GM21737 (cell line): Measurements from ENCODE around the gene ELMO3.

Source experiments
- ATAC-seq: cut with Tn5 transposase; IDR thresholded peaks from one replicate; pipeline ENCODE4 v1.9.1; 2021; ENCODE audit warnings: mild to moderate bottlenecking, moderate library complexity; ENCODE audit not compliant: unreplicated experiment

The ELMO3 gene

DNA sequence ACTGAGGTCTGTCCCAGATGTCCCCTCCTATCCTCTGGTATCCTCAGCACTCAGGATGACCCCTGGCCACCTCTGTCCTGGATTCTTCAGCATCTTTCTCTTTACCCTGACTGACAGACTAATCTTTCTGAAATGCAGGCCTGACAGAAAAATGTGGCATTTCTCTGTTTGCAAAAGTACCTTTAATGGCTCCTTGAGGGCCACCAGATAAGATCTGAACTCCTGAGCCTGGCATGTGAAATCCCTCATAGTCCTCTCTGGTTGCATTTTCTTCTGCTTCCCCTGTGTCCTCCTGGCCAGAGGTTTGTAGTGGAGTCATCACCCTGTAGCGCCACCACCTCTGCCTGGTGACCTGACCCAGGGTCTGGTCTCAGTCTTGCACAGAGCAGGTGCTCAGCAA, 2.0 kb upstream of the ELMO3 start:
- no peak for ATAC-seq

DNA sequence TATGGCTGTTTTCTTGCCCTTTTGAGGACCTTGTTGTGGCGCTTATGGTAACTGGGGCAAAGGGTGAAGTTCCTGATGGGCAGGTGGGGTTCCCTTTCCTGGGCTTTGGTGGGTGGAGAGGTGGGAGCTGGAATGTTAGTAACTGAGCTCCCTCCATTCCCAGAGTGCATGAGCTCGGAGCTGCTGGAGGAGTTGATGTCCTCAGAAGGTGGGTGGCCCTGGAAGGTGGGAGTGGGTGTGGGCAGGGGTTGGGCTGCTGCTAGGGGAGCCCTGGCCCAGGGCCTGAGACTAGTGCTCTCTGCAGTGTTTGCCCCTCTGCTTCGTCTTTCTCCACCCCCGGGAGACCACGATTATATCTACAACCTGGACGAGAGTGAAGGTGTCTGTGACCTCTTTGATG, 1.2 kb upstream of the ELMO3 start:
- ATAC-seq, result no peak

DNA sequence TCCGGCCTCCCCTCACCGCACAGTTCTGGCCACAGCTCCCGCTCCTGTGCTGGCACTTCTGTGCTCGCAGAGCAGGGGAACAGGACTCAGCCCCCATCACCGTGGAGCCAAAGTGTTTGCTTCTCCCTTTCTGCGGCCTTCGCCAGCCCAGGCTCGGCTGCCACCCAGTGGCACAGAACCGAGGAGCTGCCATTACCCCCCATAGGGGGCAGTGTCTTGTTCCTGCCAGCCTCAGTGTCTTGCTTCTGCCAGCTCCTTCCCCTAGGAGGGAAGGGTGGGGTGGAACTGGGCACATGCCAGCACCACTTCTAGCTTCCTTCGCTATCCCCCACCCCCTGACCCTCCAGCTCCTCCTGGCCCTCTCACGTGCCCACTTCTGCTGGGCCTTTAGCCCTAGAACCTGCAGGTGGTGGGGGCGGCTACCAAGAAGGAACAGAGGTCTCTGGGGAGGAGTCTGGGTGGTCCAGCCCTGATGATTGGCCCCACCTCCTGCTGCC, 645 bp upstream of the ELMO3 start:
- no peak for ATAC-seq

DNA sequence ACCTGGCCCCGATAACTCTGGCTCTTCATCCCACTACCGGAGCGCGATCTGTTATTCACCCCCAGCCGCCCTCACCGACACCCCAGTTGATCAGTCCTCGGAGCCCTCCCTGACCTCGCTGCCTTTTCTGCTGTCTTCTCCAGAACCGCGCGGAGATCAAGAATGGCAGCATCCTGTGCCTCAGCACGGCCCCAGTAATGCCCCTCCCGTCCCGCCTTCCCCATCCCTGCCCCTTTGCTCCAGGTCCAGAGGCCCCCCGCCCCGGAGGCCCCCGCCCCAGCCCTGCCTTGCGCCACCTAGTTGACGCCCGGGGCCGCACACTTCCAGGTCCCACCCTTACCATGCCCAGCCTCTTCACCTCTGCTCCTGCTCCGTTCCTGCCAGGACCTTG, 872 bp downstream of the ELMO3 start:
- ATAC-seq, result no peak

DNA sequence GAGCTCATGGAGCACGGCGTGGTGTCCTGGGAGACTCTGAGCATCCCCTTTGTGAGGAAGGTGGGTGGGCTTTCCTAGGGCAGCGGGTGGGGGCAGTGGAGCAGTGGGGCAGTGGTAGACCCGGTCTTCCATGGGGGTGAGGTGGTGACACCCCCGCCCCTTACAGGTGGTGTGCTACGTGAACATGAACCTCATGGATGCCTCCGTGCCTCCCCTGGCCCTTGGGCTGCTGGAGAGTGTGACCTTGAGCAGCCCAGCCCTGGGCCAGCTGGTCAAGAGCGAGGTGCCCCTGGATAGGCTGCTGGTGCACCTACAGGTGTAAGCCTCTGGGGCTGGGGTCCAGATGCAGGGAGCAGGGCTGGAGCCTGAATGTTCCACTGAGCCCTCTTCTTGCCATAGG, 1.6 kb downstream of the ELMO3 start:
- ATAC-seq, result no peak

DNA sequence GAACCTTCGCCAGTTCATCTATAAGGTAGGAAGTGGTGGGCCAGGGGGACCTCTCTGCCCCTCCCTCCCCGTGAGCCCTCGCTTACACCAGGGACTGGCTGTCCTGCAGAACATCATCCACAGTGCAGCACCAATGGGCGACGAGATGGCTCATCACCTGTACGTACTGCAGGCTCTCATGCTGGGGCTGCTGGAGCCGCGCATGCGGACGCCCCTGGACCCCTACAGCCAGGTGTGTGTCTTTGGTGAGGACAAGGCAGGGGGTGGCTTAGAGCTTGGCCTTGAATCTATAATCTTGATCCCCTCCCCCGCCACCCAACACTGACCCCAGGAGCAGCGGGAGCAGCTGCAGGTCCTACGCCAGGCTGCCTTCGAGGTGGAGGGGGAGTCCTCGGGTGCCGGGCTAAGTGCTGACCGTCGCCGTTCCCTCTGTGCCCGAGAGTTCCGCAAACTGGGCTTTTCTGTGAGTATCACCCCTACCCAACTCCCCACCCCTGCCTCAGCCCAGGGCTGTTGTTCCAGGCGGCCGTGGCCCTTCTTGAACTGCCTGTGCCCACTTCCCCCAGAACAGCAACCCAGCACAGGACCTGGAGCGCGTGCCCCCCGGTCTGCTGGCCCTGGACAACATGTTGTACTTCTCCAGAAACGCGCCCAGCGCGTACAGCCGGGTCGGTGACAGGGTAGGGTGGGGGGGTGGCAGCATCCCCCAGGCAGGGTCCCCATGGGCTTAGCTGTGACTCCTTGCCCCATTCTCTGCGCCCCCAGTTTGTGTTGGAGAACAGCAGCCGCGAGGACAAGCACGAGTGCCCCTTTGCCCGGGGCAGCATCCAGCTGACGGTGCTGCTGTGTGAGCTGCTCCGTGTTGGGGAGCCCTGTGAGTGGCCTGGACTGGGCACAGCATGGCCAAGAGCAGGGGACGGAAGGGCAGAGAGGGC, 2.7 kb downstream of the ELMO3 start:
- ATAC-seq, result no peak

DNA sequence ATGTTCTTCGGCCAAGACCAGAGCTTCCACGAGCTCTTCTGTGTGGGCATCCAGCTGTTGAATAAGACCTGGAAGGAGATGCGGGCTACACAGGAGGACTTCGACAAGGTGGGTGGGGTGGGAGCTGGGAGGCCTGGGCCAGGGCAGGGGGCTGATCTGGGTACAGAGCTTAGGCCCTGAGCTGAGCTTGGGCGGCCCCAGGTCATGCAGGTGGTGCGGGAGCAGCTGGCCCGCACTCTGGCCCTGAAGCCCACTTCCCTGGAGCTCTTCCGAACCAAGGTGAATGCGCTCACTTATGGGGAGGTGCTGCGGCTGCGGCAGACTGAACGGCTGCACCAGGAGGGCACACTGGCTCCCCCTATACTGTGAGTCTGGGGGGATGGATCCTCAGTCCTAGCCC, 3.5 kb downstream of the ELMO3 start:
- ATAC-seq, result no peak

DNA sequence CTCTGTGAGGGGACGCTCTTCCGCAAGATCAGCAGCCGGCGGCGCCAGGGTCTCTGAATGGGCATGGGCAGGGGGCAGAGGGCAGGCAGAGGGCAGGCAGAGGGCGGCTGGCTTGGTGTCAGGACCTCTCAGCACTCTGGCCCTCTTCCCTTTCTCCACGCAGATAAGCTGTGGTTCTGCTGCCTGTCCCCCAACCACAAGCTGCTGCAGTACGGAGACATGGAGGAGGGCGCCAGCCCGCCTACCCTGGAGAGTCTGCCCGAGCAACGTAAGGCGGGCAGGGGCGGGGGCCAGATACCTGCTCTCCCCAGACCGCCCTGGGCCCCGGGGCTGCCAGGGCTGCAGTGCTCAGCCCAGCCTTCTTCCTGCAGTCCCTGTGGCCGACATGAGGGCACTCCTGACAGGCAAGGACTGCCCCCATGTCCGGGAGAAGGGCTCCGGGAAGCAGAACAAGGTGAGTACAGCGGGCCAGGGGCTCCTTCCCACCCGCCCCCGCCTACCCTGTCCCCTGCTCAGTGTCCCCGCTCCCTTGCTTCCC, 4.1 kb downstream of the ELMO3 start:
- ATAC-seq, result no peak

DNA sequence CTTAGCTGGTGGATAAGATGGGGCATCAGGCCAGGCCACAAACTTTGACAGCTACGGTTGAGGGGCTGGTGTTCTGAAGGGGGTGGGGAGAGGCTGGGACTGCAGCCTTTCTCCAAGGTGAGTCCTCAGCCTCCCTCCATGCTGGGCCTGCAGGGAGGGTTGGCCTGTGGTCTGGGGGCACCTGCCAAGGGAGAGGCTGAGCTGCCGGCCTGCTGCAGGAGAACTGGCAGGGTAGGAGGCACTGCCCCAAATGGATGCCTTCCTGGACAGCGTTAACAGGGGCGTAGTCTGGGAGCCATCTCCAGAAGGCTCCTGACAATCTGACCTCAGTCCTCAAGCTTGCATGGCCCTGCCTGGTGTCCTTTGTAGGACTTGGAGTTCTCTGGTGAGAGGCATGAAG, 5.1 kb downstream of the ELMO3 start:
- no peak for ATAC-seq

DNA sequence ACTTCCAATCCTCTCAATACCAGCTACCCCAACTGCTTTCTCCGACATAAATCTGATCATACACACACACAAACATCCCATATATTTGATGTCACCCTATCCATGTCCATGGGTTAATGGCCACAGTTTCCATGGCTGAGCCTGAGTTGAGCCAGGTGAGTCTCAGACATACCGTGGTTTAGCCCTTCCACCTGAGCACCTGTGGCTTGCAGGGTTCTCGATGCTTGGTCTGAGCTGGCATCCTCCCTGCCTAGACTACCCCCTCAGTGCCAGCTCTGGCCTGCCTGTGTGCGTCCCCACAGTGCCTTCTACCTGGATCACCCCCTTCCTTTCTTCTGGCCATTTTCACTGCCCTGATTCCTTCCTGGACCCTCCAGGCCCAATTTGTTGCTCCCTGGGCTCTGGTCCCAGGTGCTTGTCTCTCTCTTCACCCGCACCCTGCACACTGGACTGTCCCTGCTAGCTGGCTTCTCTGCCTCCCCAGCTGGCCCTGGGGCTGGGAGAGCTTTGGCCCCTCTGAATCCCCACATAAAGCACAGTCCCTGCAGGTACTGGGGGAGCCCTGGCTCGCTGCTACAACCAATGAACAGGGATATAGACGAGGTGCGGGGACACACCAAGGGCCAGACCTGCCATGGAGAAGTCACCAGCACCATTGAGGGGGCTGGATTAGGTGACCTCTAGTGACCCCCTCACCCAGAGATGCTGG, 7.4 kb downstream of the ELMO3 start:
- no peak for ATAC-seq

DNA sequence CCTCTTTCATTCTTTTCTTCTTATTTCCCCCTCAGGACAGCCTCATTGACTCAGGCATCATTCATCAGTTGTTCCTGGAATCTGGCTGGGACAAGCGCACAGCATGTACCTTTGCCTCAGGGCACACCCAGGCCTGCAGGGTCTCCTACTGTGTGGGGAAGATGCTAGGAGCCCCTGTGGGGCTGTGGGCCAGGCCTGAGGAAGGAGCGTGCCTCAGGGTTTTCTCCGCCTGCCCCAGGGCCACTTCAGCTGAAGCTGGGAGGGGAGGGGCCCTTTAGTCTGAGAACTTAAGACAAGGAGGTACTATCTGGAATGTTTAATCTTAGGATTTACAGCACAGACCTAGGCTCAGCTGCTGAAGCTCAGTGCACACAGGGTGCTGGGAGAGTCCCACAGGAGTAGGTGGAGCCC, 7.9 kb downstream of the ELMO3 start:
- no peak for ATAC-seq

DNA sequence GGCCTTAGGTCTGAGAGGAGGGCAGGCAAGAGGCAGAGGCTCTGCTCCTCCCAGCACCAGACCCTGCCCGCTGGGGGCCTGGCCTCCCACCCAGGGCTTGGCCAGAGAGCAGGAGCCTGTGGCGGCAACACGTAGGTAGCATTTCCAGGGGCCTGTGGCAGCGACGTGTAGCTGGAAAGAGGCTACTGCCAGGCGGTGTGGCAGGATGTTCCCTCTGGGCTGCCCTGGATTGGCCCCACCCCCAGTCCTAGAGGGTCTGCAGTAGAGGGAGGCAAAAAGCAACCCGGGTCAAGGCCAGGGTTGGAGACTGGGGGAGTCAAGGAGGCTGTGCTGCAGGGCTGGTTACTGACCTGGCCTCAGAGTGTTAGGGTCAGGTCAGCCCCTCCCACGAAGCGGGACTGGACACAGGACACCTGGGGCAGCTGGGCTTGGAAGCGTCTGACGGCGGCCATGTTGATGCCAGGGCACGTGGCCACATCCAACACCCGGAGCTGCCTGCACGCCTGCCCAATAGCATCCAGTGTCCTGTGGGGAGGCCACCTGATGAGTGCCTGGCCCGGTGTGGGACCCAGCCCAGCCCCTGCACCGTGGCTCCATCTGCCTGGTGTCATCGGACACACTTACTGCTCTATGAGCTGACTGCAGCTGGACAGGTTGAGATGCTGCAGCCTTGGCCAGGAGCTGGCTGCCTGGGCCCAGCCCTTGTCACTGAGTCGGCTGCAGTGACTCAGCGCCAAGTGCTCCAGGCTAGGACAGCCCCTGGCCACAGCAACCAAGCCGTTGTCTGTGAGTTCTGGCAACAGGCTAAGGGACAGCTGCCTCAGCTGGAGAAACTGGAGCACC, 8.5 kb downstream of the ELMO3 start:
- no peak for ATAC-seq

DNA sequence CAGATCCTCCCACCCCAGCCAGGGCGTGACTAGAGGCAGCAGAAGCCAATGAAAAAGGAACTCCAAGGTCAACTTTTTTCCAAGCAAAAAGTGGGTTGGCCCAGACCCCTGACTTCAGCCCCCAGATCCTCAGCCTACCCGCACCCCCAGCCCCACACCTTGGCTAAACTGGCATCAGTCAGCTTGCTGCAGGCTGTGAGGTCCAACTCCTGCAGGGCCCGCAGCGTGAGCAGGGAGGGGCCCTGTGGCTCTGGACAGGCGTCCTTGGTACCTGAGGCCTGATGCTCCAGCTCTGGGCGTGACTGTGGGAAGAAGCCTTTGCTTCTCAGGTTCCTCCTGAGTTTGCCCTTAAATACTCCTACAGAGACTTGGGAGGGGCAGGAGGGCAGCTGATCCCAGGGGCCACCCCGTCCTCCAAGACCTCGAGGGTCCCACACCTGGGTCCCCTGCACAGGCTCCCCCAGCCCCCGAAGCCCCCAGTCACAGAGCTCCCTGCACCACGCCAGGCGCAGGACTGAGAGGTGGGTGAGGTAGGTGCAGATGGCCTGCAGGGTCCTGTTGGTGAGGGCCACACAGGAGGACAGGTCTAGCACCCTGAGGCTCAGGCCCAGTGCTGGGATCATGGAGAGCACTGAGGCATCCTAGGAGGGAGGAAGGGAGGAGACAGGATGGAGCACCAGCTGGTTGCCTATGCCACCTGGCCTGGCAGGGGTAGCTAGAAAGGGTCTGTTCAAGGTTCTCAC, 9.4 kb downstream of the ELMO3 start:
- no peak for ATAC-seq

DNA sequence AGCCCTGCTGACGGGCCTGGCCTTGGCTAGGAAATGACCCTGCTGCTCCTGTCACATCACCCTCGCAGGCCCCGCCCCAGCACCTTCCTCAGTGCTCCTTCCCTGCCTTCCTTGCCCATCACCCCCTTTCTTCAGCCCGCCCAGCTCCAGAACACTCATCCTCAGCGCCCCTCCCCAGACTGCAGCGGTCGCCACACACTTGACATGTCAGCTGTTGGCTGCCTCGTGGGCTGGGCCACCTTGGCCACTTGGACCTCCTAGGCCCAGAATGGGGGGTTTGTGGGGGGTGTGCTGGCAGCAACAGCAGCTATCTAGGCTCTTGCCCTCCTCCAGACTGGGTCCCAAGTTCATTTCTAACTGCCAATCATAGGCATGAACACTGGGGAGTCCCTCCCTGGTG, 10.6 kb downstream of the ELMO3 start:
- no peak for ATAC-seq

DNA sequence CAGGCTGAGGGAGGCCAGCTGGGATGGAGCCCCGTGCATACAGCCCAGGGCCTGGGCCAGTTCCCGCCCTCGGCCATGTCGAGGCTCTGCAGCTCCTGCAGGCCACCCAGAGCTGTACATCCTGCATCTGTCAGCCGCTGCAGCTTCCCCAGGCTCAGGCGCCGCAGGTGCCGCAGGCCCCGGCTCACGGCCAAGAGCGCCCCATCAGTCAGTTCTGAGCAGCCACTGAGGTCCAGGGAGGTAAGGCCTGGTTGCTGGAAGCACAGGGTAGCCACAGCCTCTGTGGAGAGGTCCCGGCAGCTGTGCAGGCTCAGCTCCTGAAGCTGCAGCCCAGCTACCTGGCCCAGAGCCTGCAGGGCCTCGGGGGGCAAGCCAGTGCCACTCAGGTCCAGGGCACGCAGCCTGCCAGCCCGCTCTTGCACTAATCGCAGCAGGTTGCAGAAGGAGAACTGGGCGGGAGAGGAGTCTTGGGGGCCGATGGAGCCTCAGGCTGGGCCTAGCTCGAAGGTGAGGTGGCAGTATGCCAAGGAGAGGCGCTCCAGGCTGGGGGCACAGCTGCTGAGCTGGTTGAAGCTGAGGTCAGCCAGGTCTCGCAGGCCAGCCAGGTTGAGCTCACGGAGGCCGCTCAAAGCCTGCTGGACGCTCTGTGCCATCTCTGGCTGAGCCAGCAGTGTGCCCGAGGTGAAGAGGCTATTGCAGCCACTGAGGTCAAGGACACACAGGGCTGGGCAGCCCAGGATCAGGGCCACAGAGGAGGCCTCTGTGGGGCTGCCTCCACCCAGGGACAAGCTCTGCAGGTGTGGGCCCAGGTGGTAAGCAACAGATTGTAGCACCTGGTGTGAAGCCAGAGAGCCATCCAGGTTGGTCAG, 11.4 kb downstream of the ELMO3 start:
- no peak for ATAC-seq

DNA sequence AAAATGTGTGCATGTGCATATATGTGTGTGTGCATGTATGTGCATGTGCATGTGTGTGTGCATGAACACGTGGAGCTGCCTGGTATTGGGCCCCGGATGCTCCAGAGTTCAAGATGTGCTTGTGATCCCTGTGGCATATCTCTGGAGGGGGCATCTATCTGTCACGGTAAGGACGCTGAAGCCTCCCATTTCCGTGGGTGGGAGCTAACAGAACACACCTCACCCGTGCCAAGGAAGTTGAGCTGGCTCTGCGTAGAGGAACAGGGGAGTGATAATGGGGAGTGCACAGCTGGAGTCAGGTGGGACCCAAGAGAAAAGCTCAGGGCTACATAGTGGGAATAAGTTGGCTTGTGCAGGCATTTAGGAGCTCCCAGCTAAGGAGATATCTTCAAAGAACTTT, 12.7 kb downstream of the ELMO3 start:
- ATAC-seq, result no peak

DNA sequence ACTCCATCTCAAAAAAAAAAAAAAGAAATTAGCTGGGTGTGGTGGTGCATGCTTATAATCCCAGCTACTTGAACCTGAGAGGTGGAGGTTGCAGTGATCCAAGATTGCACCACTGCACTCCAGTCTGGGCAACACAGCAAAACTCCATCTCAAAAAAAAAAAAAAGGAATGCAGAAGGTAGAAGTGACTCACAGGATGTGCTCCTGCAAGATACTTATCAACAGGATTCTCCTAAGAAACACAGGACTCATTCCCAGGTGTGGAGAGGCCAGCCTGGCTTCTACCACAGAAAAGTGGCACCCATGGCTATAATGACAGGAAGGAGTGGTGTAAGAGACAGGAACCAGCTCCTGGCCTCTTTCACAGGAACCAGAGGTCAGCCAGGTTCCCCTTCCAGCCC, 13.8 kb downstream of the ELMO3 start:
- ATAC-seq, result no peak

DNA sequence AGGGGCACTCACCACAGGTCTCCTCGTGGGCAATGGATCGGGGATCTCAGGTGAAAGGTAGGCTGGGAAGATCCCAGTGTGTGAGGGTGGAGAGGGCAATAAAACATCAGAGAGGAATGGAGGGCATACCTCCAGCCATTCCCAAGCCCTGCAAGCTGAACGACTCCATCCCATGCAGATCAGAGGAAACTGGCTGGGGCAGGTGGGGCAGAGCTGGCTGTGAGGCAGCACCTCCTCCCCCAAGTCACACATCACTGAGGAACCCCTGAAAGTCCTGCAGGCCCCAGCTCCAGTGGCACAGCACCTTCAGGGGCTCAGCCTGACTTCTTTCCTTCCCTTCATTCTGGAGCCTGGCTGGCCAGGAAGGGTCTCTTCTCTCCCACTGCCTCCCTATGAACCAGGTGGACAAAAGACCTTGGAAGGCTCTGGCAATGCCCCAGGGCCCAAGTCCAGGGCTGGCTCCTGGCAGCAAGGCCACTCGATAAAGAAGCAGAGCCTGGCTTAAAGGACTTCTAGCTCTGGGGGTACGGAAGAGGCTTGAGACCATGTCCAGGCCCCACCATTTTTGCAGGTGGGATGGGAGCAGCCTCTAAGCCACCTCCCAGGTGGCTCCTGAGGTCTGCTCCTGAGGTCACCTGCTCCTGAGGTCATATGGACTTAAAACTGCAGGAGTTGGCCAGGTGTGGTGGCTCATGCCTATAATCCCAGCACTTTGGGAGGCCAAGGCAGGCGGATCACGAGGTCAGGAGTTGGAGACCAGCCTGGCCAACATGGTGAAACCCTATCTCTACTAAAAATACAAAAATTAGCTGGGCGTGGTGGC, 14.5 kb downstream of the ELMO3 start:
- ATAC-seq, result no peak
